GM21423 (cell line): Measurements from ENCODE around the gene DDR1.

Source experiments
- ATAC-seq: cut with Tn5 transposase; IDR thresholded peaks from one replicate; pipeline ENCODE4 v1.9.1; 2021; ENCODE audit warnings: mild to moderate bottlenecking, moderate library complexity; ENCODE audit not compliant: unreplicated experiment

DDR1 gene

DNA sequence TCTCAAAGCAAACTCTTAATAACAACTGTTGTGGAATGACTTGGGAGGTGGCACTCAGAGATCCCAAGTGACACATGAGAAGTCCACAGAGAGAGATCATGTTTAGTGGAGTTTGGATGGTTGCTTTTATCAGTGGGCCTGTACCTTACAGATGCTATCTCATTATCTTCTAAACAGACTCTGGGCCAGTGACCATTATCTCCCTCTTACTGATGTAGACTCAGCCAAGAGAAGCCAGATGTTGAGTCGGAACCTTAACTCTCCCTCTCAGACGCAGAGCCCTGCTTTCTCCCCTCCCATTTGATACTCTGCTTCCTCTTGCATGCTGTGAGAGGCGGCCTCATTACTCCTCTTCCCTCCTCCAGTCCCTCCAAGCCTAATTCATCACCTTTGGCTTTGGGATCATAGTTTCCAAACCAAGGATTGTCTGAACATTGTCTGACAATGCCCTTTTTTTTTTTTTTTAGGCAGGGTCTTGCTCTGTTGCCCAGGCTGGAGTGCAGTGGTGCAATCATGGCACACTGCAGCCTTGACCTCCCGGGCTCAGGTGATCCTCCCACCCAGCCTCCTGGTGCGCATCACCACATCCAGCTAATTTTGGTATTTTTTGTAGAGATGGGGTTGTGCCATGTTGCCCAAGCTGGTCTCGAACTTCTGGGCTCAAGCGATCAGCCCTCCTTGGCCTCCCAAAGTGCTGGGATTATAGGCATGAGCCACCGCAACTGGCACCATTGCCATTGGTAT, 4.5 kb upstream of the DDR1 start:
- ATAC-seq: no peak

DNA sequence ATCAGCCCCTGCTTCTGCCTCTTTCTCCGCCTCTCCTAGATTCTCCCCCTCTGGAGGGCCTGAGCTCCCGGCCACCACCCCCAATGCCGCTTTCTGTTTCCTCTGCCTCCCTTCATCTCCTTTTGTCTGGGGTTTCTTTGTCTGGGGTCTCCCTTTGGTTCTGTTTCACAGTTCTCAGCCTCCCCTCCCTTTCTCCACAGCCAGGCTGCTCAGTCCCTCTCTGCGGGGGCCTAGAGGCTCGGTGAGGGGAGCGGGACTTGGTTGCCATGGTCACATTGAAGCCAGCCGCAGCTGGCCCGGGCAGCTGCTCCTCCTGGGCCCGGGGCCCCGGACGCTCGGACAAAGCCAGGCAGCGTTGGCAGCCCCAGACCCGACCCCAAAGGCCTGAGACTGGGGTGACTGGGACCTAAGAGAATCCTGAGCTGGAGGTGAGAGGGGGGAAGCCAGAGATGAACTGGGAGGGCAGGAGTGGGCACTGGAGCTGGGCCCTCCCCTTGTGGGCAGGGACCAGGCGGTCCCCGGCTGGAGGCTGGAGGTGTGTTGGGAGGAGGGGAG, 3.5 kb upstream of the DDR1 start:
- ATAC-seq: no peak

DNA sequence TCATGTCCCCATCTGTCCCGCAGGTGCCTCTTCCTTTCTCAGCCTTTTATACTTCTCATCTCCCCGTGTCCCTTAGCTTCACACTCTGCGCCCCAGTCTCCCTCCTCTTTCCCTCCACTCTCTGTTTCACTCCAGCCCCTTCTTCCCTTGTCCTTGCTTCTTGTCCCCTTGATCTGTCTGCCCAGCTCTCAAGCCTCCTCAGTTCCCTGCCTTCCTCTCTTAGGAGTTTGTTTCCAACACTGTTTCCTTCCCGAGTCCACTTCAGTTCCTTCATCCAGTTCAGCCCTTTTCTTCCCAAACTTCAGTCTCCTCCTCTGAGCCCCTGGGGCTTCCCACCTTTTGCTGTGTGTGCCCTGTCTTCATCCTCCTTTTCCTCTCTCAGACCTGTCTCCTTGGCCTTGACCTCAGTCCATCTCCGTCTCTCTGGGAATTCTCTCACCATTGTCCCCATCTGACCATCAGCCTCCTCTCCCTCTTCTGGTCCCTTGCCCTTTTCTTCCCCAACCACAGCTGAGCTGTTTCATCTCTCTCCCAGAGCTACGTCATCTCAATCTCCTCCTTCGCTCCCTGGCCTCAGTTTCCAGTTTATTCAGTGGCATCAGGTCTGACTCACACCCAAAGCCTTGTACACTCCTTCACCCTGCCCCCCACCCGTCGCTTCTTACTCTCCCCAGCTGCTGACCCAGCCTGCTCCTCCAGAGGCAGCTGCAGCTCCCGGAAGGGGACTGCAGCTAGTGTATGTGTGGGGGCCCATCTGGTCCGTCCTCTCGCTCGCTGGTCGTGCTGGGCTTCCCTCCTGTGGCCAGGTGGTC, 2.7 kb upstream of the DDR1 start:
- ATAC-seq: no peak

DNA sequence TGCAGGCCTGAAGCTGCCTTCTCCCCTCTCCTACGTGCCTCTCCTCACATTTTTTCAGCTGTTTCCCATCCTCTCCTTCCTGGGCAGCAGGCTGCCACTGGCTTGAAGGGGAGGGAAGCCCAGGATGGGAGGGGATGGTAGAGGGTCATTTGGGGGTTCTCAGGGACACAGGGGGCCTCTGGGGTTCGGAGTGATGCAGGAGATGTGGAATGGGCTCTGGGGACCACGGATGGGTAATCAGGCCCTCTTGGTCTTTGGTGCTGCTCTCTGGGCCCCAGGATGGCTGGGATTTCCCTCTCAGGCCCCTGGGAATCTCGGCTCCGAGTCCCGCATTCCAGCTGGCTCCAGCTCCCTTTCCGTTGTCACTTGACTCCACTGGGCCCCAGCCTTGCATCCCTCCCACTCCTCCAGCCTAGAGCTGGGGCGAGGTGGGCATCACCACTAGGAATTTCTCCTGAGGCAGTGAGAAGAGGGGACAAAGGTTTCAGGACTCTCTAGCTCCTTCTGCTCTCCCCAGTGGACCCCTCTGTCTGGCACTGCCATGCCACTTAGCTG, 2.0 kb upstream of the DDR1 start:
- no peak for ATAC-seq

DNA sequence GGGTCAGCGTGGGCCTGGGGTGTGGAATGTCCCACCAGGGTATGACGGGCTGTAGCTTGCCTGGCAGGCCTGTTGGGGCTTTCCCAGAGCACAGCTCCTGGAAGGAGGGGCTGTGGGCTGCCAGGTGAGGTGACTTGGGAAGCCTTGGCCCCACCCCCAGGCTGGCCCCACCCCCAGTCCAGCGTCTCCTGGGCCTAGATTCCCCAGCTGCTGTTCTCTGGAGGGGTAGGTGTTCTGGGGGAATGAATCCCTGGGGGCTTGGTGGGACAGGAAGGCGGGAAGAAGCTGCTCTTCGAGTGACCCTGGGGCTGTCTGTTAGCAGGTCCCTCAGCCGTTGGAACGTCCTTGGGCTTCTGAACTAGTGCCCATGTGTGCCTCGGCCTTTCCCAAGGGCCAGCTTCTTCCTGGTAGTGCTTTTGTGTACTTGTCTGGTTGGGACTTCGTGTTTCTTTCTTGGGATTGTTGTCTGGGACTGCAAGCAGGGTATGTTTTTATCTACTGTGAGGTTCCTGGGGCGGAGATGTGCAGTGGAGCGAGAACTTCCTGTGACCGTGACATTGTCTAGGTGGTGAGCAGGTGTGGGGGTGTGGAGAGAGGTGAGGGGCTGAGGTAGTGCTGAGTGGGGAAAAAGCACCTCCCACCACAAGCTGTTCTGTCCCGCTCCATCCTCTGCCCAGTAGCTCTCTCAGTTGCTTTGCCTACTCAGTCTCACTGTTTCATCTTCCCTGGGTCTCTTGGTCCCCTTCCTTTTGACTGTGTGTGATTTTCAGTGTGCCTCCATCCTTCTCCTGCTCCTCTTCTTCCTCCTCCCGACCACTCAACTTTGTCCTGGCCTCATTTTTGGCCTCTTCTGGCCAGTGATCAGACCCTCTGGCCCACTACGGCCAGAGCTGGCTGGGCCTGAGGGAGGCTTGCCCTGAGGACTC, 1.3 kb upstream of the DDR1 start:
- ATAC-seq: no peak

DNA sequence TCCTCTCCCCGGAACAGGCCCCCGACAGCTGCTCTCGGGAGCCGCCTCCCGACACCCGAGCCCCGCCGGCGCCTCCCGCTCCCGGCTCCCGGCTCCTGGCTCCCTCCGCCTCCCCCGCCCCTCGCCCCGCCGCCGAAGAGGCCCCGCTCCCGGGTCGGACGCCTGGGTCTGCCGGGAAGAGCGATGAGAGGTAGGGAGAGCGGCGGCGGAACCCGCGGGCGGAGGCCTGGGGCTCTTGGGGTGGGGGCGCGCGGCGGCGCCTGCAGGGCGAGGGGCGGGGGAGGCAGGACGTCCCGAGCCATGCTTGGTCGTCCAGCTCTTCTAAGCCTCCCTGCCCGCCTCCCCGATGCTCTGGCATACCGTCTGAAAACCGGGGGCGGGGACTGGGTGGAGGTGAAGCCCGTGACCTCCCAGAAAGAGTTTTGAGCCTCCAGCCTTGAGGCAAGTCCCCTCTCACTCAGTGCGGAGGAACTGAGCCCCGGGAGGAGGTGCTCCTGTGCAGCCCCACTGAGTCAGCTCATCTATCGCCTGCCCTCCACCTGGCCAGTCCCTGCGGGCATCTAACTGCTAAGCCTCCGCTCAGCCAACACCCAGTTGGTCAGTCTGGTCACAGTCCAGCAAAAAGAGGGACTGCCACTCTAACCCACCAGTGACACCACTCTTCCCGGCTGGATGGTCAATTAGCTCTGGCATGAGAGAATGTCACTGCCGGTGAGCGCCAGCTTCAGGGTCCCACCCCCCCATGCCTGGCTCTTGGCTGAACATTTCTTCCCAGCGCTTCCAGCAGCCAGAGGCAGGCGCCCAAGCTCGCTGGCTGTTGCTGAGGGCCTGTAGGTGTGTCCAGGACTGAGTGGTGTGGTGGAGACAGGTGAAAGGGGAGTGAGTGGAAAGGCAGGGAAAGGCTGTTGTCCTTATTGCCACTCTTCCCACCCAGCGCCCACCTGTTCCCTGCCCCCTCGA, 482 bp downstream of the DDR1 start:
- peak; percentile 10 for ATAC-seq

DNA sequence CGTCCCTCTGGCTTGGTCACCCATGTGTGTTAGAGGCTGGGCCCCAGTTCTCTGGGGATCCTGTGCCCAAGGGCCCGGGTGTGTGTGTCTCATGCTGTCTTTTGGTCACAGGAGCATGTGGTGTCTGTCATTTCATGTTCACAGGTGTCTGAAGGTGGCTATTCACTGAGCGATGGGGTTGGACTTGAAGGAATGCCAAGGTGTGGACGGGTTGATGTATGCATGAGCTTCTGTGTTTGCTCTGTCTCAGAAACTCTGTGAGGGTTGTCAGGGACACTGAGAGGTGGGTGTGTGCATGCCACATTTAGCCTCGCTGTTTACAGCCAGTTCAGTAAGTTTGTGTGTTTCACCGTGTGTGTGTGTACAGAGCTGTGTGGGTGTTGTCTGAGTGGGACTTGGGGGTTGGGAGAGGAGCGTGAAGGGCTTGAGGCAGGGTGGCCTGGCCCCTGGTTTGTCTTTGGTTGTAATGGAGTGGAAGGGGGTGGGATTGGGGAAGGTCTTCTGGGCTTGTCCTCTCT, 1.2 kb downstream of the DDR1 start:
- ATAC-seq: no peak

DNA sequence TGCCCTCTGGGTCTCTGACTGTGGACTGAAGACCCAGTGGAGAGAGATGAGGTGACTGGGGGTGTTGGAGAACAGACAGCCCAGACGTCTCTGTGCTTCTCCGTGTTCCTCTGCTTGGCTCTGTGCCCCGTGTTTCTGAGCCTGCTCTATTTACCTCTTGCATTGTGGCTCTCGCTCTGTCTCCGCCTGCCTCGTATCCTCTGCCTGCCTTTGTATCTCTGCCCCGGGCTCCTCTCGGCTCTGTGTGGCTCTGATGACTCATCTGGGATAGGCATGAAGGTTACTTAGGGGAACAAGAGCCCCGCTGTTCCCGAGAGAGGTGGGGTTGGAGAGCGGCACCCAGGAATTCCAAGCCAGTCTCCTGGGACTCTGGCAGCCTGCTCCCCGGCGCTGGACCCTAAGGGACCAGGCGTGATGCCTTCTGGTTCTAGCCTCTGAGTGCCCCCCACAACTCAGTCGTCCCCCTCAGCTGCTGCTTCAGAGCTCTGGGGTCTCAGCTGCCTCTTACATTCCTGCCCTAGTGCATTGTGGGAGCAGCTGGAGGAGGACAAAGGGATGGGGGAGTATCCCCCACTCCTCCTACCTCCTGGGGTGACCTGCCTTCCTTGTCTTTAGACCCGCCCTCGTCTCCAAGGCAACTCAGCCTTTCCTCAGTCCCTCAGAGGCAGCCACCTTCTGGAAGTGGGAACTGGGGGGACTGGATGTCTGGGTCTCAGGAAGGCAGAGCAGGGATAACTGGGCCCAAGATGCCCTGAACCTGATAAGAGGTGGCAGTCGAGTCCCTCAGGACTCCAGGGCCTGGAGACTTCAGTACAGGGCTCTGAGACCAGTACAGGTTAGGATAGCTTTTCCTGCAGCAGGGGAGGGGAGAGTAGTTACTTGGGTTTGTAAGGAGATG, 1.9 kb downstream of the DDR1 start:
- ATAC-seq: no peak

DNA sequence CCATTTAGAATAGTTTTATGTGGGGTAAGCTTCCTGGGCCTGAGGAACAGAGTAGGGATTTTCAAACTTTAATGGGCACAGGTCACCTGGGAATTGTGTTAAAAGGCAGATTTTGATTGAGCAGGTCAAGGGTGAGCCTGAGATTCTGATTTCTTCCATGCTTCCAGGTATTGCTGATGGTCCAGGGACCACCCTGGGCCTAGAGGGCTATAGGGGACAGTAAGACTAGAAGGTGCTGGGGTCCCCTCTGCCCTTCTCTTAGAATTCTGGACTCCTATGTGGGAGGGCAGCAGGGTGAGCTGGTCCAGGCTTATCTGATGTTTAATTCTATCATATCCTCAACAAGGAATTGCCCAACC, 2.6 kb downstream of the DDR1 start:
- ATAC-seq: no peak

DNA sequence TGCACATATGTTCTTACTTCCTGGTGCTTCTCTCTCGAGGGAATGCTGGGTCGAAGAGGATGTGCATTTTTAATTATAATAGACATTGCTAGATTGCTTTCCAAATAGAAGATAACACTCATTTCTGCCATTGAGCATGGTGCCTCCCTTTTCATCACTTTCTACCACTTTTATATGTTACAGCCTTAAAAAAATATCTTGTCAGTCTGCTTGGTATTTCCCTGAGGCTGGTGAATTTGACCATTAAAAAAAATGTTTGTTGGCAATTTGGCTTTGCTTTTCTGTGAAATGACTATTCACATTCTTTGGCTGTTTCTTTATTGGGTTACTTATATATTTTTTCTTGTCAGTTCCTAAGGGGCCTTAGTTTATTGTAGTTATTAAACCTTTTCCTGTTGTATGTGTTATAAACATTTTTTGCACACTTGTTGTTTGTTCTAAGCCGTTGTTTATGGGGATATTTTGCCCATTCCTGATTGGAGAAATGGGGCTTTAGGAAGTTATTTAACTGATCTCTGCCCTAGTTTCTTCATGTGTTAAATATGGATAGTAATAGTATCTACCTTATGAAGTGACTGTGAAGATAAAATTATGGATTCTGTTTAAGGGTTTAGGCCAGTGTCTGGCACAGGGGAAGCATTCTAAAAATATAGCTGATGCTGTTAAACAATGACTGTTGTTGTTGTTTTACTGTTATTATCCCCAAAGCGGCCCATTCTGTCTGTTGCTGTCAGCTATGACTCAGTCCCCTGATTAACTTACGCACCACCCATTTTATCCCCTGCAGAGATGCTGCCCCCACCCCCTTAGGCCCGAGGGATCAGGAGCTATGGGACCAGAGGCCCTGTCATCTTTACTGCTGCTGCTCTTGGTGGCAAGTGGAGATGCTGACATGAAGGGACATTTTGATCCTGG, 3.8 kb downstream of the DDR1 start:
- ATAC-seq: no peak

DNA sequence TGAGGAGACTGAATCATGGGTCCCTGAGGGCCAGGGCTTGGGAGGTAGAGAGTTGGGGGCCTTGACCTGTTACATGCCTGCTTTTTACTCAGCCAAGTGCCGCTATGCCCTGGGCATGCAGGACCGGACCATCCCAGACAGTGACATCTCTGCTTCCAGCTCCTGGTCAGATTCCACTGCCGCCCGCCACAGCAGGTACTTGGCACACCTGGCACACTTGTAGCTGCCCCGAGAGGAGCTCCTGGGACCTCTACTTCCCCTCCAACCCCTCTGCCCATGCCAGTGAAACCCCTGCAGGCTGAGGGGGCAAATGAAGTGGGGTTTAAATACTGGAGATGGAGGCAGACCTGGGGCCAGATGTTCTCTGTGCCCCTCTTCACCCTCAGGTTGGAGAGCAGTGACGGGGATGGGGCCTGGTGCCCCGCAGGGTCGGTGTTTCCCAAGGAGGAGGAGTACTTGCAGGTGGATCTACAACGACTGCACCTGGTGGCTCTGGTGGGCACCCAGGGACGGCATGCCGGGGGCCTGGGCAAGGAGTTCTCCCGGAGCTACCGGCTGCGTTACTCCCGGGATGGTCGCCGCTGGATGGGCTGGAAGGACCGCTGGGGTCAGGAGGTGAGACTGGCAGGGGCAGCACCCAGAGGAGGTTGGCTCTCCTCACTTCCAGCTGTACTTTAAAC, 4.6 kb downstream of the DDR1 start:
- ATAC-seq: no peak

DNA sequence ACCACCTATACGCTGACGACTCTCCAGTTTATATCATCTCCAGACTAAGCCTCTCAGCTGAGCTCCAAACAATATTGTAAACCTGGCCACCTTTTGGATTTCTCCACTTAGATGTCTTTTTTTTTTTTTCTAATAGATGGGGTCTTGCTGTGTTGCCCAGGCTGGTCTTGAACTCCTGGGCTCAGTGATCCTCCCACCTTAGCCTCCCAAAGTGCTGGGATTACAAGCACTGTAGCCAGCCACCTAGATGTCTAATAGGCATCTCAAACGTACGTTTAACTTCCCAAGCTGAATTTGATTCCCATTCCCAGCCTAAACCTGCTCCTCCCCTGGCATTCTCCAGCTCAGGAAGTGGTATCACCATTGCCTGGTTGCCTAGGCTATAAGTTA, 5.2 kb downstream of the DDR1 start:
- ATAC-seq: no peak

DNA sequence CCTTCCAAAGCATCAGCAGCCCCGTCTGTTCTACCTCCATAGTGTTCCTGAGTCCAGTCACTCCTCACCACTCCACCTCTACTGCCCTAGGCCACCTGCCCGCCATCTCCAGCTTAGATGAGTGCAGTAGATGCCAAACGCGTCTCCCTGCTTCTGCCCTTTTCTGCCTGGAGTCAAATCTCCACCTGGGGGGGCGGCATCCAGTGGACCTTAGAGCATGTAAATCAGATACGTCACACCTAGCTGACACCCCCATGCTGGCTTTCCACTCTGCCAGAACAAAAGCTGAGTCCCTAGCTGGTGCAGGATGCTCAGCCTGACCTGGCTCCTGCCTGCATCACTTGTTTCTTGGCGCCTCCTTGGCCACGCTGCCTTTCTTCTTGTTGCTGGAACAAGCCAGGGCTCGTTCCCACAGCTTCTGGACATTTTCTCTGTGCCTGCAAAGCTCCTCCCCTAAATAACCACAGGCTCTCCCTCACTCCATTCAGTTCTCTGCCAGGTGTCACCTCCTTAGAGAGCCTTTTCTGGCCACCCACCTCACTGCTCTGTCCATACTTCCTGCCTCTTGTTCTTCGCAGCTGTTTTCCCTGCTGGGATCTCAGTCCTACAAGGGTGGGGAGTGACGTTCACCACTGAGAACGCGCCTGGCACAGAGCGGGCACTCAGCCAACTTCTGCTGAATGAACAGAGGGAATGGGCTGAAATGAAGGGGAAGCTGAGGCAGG, 5.8 kb downstream of the DDR1 start:
- ATAC-seq: no peak

DNA sequence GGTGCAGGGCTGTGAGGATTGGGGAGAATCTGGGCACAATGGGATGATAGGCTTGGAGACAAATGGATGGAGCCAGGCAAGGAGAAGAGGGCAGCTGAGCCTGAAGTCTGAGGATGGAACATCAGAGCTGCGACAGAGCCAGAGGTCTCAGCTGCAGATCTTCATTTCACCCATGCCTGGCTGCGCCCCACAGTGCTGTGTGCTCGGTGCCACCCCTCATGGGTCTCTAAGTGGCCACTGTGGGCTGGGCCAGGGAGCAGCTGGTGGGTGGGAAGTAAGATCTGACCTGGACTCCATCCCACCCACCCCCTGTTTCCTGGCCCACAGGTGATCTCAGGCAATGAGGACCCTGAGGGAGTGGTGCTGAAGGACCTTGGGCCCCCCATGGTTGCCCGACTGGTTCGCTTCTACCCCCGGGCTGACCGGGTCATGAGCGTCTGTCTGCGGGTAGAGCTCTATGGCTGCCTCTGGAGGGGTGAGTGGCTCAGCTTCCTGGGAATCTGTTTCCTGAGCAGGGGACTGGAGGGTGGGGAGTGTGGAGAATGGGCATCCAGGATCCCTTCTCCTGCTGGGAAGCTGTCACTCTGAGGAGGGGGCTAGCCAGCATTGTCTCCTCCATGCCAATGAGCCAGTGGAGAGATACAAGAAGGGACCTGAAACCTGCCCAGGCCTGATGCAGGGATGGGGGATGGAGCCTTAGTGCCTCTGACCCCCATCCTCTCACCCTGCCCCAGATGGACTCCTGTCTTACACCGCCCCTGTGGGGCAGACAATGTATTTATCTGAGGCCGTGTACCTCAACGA, 6.5 kb downstream of the DDR1 start:
- ATAC-seq: no peak

DNA sequence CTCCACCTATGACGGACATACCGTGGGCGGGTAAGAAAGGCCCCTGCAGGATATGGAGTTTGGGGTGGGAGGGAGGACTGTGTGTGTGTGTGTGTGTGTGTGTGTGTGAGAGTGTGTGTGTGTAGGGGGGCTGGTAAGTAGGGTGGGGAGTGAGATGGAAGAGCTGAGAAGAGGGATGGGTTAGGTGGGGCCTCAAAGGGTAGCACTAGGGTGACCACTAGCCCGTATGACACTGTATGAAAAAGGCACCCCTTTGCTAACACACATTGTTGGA, 7.1 kb downstream of the DDR1 start:
- ATAC-seq: no peak
